Smooth muscle cell (in vitro differentiated cells): Measurements from ENCODE around the gene ABTB2. TPM values are rescaled to one million over a fixed set of nuclear protein-coding genes. Genes with fewer than 3 reads are reported as not detected.

ENCODE experiments used
- DNase-seq: peaks from one replicate; lab custom pipeline; 2025; ENCODE audit not compliant: unreplicated experiment; lab: John Stamatoyannopoulos, UW
- H2AFZ ChIP-seq: fragments of 200-600 bp; sonication (generic); 2 replicates; pipeline ENCODE4 v1.6.0; 2016; ENCODE audit warnings: antibody characterized with exemption, low read depth, mild to moderate bottlenecking
- H3F3A ChIP-seq: fragments of 200-600 bp; sonication (generic); 2 replicates; pipeline ENCODE4 v1.6.0; 2017; ENCODE audit warnings: antibody characterized with exemption, low read depth
- H3K27ac ChIP-seq: fragments of 200-600 bp; sonication (generic); 2 replicates; pipeline ENCODE4 v1.5.1; 2016; ENCODE audit warnings: low read depth, mild to moderate bottlenecking
- H3K27me3 ChIP-seq: fragments of 200-600 bp; sonication (generic); 2 replicates; pipeline ENCODE4 v1.6.1; 2016; ENCODE audit warnings: low read depth, mild to moderate bottlenecking
- H3K36me3 ChIP-seq: fragments of 200-600 bp; sonication (generic); 2 replicates; pipeline ENCODE4 v1.5.1; 2016; ENCODE audit warnings: low read depth
- H3K4me1 ChIP-seq: fragments of 200-600 bp; sonication (generic); 2 replicates; pipeline ENCODE4 v1.5.1; 2016; ENCODE audit warnings: low read depth
- H3K4me2 ChIP-seq: fragments of 200-600 bp; sonication (generic); 2 replicates; pipeline ENCODE4 v1.6.0; 2016; ENCODE audit warnings: mild to moderate bottlenecking
- H3K4me3 ChIP-seq: fragments of 200-600 bp; sonication (generic); 2 replicates; pipeline ENCODE4 v1.5.1; 2016; ENCODE audit warnings: mild to moderate bottlenecking
- H3K79me2 ChIP-seq: fragments of 200-600 bp; sonication (generic); 2 replicates; pipeline ENCODE4 v1.6.0; 2016; ENCODE audit warnings: low read depth, mild to moderate bottlenecking
- H3K9ac ChIP-seq: fragments of 200-600 bp; sonication (generic); 2 replicates; pipeline ENCODE4 v1.6.0; 2016; ENCODE audit warnings: low read depth
- H3K9me3 ChIP-seq: fragments of 200-600 bp; sonication (generic); replicated peaks from 2 replicates; pipeline ENCODE4 v1.5.1; 2016; ENCODE audit warnings: low read depth
- H4K20me1 ChIP-seq: fragments of 200-600 bp; sonication (generic); 2 replicates; pipeline ENCODE4 v1.6.0; 2016; ENCODE audit warnings: low read depth
- WGBS: methylation state at CpG from one replicate; pipeline ENCODE4 v1.1.7; 2016; ENCODE audit warnings: low lambda C conversion rate; 5-methylcytosine and 5-hydroxymethylcytosine counted together
- polyA plus RNA-seq: library from polyadenylated mRNA; unstranded; fragments of >200 nt; fragmentation: Nextera tagmentation; extraction: Ambion mirVana; gene quantifications from 2 replicates; pipeline ENCODE4 v1.2.1, GENCODE V29; 2016
- total RNA-seq: library from RNA; depleted of rRNA; stranded (reverse); fragments of >200 nt; gene quantifications from 2 replicates; pipeline ENCODE4 v1.2.3, GENCODE V29; 2014
- TF ChIP-seq, protein P1 (sequence below): fragments of 200-600 bp; sonication (generic); IDR thresholded peaks from 2 replicates; pipeline ENCODE4 v1.5.1; 2017; ENCODE audit warnings: borderline replicate concordance, mild to moderate bottlenecking, antibody characterized with exemption; ENCODE audit not compliant: insufficient read depth, poor library complexity, severe bottlenecking

The ABTB2 gene
- total and polyA plus RNA-seq, 2 experiments from 2014 or later, result 4.3 to 4.9 TPM

DNA sequence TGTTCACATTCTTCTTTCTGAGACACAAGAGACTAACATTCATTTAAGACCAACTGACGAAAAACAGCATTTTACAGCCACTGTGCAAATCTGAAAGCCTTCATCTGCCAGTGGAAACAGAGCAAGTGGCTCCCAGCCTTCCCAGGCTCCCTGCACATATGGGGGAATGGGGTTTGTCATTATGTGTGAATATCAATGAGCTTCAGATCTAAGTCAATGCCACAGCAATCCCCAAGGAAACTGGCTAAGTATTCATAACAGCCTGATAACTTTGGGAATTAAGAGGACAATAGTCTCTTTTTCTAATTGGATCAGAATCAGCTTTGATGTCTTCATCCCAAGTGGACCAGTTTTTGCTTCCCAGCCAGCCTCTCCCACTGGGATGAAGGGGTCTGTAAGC, 66.9 kb downstream of the ABTB2 start:
- TF ChIP-seq, protein P1, sequence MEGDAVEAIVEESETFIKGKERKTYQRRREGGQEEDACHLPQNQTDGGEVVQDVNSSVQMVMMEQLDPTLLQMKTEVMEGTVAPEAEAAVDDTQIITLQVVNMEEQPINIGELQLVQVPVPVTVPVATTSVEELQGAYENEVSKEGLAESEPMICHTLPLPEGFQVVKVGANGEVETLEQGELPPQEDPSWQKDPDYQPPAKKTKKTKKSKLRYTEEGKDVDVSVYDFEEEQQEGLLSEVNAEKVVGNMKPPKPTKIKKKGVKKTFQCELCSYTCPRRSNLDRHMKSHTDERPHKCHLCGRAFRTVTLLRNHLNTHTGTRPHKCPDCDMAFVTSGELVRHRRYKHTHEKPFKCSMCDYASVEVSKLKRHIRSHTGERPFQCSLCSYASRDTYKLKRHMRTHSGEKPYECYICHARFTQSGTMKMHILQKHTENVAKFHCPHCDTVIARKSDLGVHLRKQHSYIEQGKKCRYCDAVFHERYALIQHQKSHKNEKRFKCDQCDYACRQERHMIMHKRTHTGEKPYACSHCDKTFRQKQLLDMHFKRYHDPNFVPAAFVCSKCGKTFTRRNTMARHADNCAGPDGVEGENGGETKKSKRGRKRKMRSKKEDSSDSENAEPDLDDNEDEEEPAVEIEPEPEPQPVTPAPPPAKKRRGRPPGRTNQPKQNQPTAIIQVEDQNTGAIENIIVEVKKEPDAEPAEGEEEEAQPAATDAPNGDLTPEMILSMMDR, result no peak
- H2AFZ ChIP-seq, result no peak overlapping the region
- H3K36me3 ChIP-seq, result no peaks in the 10 kb centered on the region
- no peaks in the 10 kb centered on the region for H3K9me3 ChIP-seq
- H3K4me3 ChIP-seq, result no peak overlapping the region
- no peak overlapping the region for H3K27ac ChIP-seq
- H3F3A ChIP-seq, result no peaks in the 10 kb centered on the region
- peaks cover 19% of the 10 kb centered on the region for H3K79me2 ChIP-seq
- no peaks in the 10 kb centered on the region for H3K27me3 ChIP-seq
- H3K9ac ChIP-seq, result no peak overlapping the region
- H4K20me1 ChIP-seq, result peaks cover 24% of the 10 kb centered on the region
- H3K4me1 ChIP-seq, result no peaks in the 10 kb centered on the region
- 0% methylated on average over 1 of the region's 1 CpG for WGBS
- H3K4me2 ChIP-seq, result no peak overlapping the region
- no peak for DNase-seq

GRCh38 chr11:34288492-34288891, 69.3 kb downstream of the ABTB2 start:
- TF ChIP-seq, protein P1, result no peak
- Histone ChIP-seq H3K27me3 (no peaks in the 10 kb centered on the region), H3K79me2 (peaks cover 19% of the 10 kb centered on the region), H3K4me1 (no peaks in the 10 kb centered on the region), H3F3A (no peaks in the 10 kb centered on the region), H3K4me2 (no peak overlapping the region), H3K4me3 (no peak overlapping the region), H3K36me3 (no peaks in the 10 kb centered on the region), H4K20me1 (peaks cover 39% of the 10 kb centered on the region), H2AFZ (no peak overlapping the region), H3K9ac (no peak overlapping the region), H3K27ac (no peak overlapping the region), H3K9me3 (no peaks in the 10 kb centered on the region)
- DNase-seq, result no peak
- WGBS, result 67% methylated on average over 7 of the region's 7 CpGs

DNA sequence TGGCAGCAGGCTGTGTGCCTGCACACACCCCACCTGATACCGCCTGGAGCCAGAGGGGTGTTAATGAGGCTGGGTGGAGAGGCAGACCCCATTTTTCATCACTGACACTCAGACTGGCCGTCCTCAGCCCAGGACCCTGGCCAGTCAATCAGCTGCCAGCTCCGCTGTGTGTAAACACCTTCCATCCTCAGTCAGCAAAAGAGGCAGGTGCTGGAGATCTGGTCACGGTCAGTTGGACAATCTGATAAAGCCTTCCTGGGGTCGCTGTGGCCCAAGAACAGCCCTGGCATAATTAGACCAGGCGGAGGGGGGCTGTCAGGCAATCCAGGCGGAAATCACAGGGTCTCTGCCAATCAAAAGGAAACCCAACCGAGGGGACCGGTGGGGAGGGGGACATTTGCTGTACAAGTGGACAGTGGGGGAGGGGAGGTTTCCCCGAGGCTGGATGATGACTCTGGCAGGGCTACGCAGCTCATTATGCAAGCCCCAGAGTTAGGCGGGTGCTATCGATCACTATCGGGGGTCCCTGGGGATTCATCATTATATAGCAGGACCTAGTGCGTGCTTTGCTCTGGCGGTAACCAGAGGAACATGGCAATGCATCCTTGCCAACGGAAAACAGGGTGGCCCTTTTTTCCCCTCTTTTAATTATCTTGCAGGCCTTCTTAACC, 72.9 kb downstream of the ABTB2 start:
- Histone ChIP-seq H3K4me2 (no peak overlapping the region), H3K4me3 (no peak overlapping the region), H3K27me3 (no peaks in the 10 kb centered on the region), H3K79me2 (peaks cover 11% of the 10 kb centered on the region), H4K20me1 (peaks cover 41% of the 10 kb centered on the region), H3K27ac (no peak overlapping the region), H3K4me1 (no peaks in the 10 kb centered on the region), H3K36me3 (no peaks in the 10 kb centered on the region), H3K9ac (no peak overlapping the region), H2AFZ (no peak overlapping the region), H3K9me3 (no peaks in the 10 kb centered on the region), H3F3A (peaks cover 8% of the 10 kb centered on the region)
- 94% methylated on average over 17 of the region's 17 CpGs for WGBS
- TF ChIP-seq, protein P1, result no peak
- no peak for DNase-seq

- Histone ChIP-seq H3K27me3 (no peaks in the 10 kb centered on the region), H3F3A (peaks cover 8% of the 10 kb centered on the region), H4K20me1 (peaks cover 40% of the 10 kb centered on the region), H3K79me2 (peaks cover 11% of the 10 kb centered on the region), H2AFZ (no peak overlapping the region), H3K36me3 (no peaks in the 10 kb centered on the region), H3K9me3 (no peaks in the 10 kb centered on the region), H3K4me2 (no peak overlapping the region), H3K27ac (no peak overlapping the region), H3K4me1 (no peaks in the 10 kb centered on the region), H3K4me3 (no peak overlapping the region), H3K9ac (no peak overlapping the region)
- TF ChIP-seq, protein P1, result no peak
- no peak for DNase-seq
- WGBS, result 81% methylated on average over 3 of the region's 3 CpGs
Observed at GRCh38 chr11:34284156-34284555, 73.7 kb downstream of the ABTB2 start.
